HG03439 (cell line): ENCODE results near the gene DCUN1D3.
"Not testable (repeated sequence)": the region's sequence is repeated elsewhere in the genome, so short reads cannot be mapped to it uniquely, and the experiment has no call there.

Experiments used
- ATAC-seq: cut with Tn5 transposase; IDR thresholded peaks from one replicate; pipeline ENCODE4 v1.9.1; 2021; ENCODE audit warnings: mild to moderate bottlenecking, moderate library complexity; ENCODE audit not compliant: unreplicated experiment

DCUN1D3 gene

DNA sequence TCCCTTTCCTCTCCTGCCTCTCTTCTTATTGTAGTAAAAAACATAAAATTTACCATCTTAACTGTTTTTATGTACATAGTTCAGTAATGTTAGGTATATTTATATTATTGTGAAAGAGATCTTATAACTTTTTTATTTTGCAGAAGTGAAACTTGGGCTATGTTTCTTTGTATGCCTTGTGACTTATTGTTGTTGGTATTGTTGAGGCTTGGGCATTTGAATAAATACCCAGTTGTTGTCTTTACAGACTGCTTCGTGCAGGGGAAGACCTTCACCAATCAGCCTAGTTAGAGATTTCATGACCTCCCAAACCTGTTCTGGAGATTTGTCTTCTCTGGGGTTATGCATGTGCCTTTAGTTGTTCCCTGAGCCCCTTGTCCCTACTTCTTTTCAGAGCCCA lies 61.9 kb downstream of the DCUN1D3 start:
- ATAC-seq: no peak

DNA sequence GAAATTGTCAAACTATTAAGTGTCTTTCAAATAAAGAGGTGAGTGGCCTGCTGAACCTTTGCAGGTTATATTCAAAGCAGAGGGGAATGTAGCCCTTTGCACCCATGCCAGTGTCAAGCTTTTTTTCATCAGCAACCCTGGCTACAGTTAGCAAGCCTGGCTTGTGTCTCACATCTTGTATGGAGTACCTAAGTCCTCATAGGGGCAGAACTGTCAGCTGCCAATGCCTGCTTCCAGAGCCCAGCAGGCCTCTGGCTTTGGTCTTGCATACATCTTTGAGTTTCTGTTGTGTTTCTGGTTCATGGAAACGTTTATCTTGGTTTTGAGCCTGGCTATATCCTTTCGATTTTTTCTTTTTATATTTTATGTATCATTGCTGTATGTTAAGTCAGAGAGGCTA lies 67.1 kb downstream of the DCUN1D3 start:
- no peak for ATAC-seq

DNA sequence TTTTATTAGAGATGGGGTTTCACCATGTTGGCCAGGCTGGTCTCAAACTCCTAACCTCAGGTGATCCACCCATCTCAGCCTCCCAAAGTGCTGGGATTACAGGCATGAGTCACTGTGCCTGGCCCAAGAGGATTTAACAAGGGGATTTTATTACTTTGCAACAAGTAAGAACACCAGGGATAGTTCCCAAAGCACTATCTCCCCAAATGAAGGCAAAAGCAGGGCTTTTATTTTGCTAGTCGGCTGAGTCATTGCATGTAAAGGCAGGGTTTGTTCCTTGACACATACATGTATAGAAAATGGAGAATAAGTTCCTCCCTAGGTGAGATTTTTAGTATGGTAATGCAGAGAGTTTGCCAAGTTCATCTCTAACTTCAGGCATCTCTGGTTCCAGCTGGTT lies 69.8 kb downstream of the DCUN1D3 start:
- ATAC-seq: no peak

DNA sequence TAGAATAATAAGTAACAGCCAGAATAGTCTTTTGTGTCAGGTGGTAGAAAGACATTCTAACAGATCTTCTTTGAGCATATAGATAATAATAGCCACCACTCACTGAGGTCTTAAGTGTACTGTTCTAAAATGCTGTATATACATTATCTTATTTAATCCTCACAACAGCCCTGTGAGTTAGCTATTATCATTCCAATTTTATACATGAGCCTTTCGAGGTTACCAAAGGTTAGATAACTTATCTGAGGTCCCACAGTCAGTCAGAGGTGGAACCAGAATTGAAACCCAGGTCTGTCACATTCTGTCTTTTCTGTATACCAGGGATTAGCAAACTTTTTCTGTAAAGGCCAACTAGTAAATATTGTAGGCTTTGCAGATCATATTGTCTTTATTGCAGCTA lies 70.6 kb downstream of the DCUN1D3 start:
- ATAC-seq: no peak

DNA sequence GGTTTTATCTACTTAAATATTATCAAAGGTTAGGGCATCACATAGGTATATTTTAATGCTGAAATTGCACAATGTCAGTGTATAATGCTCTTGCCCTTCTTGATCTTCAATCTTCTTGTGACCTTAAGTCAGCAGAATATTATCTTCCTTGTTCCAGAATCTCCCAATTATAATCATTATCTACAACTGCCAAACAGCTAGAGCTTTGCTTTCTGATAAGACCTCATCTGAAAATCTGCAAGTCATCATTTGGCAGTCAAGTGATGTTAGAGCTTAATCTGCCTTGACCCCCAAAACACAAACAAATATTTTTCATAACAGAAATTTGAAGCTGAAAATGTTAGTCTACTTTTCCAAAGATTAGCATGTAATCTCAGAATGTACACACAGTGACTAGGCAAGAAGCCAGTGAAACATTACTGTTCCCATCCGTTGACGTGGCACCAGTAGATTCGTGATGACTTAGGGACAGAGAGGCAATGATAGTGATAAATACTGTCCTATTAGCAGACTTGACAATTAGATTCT lies 74.1 kb downstream of the DCUN1D3 start:
- ATAC-seq: no peak

DNA sequence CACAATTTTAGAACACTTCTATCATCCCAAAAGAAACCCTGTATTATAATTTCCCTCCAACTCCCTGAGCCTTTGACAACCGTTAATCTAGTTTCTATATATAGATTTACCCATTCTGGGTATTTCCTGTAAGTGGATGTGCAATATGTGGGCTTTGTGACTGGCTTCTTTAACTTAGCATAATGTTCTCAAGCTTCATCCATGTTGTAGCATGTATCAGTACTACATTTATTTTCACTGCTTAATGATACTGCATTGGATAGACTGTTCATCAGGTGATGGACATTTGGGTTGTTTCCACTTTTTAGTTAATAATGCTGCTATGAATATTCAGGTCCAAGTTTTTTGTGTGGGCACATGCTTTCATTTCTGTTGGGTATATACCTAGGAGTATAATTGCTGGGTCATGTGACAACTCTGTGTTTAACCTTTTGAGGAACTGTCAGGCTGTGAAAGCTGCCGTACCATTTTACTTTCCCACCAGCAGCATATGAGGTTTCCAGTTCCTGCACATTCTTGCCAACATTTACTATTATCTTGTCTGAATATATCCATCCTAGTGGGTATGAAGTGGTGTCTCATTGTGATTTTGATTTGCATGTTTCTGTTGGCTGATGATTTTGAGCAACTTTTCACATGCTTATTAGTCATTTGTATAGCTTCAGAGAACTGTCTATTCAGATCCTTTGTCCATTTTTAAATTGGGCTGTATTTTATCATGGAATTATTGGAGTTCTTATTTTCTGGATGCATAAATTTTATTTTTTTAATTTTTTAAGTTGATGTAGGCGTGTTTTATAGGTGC lies 77.4 kb downstream of the DCUN1D3 start:
- ATAC-seq: no peak

DNA sequence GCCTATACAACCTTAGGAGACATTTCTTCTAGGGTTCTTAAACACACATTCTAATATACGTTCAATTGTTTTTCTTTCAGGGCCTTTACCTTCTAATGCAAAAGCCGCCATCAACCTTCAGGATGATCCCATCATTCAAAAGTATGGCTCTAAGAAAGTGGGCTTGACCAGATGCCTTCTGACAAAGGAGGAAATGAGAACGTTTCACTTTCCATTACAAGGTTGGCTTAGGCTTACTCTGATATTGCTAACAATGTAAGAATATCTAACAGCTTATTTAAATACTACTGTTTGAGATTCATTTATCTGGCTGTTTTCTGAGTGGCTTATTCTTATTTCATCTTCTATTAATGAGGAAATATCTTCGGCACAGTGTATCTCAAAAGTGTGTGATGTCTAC lies 78.5 kb downstream of the DCUN1D3 start:
- no peak for ATAC-seq

DNA sequence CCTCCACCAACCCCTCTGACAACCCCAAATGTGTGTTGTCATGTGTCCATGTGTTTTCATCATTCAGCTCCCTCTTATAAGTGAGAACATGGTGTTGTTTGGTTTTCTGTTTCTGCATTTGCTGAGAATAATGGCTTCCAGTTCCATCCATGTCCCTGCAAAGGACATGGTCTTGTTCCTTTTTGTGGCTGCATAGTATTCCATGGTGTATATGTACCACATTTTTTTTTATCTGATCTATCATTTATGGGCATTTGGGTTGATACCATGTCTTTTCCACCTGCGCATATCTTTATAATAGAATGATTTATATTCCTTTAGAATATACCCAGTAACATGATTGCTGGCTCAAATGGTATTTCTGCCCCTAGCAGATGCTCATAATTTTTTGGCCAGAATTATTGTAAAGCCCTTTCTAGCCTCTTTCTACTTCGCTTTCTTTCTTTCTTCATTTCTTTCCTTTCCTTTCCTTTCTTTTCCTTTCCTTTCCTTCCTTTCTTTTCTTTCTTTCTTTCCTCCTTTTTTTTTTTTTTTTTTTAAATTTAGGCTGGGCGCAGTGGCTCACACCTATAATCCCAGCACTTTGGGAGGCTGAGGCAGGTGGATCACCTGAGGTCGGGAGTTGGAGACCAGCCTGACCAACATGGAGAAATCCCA lies 81.1 kb downstream of the DCUN1D3 start:
- no peak for ATAC-seq

DNA sequence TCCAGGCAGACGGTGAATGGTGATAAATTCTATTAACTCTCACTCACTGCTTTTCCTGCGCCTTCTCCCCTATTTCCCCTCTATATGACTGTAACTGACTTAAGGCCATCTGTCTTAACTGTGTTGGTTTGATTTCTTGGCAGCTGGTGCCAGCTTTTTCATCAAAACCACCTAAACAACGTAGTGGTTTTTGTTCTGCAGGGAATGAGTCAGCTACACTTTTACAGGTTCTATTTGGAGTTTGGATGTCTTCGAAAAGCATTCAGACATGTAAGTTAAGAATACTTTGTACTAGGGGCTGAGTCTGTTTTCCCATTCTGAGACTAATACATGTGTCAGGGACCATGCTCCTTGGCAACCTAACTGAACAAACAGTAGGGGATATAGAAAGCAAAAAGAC lies 85.4 kb downstream of the DCUN1D3 start:
- no peak for ATAC-seq

DNA sequence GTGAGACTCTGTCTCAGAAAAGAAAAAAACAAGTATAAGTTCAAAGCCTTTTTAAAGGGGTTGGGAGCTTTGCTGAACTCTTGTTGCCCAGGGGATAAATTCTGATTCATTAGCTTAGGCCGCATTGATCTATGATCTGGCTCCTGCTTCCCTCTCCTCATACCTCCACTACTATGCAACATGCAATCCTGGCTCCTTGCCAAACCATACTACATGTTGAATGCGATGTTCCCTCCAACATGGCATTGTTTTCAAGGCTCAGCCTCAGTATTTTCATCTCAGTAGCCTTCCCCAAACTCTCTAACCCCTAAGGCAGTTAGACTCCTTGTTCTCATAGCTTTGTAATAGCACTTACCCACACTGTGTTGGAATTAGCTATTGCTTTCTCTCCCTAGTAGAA lies 87.6 kb downstream of the DCUN1D3 start:
- no peak for ATAC-seq

DNA sequence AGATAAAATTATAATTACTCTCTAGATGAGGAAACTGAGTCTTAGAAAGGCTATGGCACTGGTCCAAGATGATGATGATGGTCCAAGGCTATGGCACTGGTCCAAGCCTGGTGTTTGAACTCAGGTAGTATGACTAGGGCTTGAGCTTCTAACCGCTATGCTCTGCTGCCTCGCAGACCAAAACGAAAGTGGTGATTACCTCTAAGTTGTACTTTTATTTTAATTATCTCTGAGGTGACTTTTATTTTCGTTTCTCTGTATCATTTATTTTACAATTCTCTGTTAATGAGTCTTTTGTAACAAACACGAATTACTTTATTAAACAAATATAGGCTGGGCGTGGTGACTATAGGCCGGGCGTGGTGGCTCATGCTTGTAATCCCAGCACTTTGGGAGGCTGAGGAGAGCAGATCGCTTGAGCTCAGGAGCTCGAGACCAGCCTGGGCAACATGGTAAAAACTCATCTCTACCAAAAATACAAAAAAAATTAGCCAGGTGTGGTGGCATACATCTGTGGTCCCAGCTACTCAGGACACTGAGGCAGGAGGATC lies 88.2 kb downstream of the DCUN1D3 start:
- no peak for ATAC-seq

DNA sequence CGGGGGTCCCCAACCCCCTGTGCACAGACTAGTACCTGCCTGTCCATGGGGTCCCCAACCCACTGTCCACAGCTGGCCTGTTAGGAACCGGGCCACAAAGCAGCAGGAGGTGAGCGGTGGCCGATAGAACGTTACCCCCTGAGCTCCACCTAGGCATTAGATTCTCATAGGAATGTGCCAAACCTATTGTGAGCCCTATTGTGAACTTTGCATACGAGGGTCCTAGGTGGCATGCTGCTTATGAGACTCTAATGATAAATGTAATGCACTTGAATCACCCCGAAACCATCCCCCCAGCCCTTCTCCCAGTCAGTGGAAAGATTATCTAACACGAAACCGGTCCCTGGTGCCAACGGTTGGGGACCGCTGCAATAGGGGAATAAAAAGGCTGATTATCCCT lies 92.3 kb downstream of the DCUN1D3 start:
- ATAC-seq: no peak

DNA sequence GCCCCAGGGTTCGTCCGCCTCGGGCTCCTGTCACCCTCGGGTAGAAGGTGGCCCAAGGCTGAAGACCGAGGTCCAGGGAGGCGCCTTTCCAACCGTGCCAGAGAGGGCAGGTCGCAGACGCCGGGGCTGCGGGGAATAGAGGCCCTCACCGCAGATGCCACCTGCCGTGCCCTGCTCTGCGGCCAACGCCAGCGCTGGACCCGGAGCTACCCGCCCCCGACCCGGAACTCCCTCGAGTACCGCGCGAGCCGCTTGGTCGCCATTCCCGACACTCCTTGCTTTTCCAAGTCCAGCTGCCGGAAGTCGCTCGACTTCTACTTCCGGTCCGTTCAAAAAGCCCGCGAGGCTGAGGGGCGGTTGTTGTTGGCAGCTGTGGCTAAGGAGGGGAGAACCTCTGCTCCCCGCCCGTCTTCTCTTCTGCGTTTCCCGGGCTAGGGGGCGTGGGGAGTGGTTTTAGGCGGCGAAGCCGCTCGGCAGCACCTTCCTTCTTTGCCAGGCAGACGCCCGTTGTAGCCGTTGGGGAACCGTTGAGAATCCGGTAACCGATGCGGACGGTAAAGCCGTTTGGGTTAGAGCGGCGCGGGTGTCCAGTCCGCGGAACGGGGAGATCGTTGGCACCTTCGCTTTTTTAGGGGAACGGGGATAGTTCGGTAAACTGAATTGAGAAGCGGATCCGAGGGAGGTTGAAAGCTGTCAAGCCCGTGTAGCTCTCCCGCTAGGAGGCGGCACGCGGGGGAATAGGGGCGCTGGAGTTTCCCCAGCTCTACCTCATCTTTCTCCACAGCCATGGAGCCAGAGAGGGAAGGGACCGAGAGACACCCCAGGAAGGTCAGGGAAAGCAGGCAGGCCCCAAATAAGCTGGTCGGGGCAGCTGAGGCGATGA lies 93.7 kb downstream of the DCUN1D3 start, which contains the start of the genes ERI2 and REXO5:
Gene ERI2 (minus strand): TSS at position 305 of the 883 bp plus-strand sequence. CDS start 42 bp downstream, at position 263.
Gene REXO5 (plus strand): TSS at position 360 of the 883 bp plus-strand sequence. CDS start 427 bp downstream, at position 787.
- peak; percentile 74 for ATAC-seq

DNA sequence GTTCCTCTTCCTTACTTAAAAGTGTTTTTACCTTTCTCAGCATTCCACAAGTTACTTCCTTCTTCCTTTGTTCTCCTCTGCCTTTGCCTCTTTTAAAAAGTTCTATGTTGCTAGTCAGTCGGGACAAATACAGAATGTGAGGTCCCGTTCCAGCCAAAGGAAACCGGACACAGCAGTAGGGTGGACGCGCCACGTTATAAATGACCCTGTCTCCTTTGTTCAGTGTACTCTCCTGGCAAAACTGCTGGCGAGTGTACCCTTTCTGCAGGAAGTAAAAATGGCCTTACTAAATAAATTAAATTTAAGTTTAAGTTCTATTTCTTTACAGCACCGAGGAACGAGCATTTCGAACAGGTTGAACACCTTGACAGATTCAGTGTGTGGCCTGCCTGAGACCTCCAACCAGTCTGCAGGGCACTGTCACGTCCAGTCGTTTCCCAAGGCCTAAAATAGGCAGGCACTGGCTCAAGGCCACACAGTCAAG lies 94.4 kb downstream of the DCUN1D3 start:
- ATAC-seq: not testable (repeated sequence)
